ENCODE data around the gene PPIP5K2.

DNA sequence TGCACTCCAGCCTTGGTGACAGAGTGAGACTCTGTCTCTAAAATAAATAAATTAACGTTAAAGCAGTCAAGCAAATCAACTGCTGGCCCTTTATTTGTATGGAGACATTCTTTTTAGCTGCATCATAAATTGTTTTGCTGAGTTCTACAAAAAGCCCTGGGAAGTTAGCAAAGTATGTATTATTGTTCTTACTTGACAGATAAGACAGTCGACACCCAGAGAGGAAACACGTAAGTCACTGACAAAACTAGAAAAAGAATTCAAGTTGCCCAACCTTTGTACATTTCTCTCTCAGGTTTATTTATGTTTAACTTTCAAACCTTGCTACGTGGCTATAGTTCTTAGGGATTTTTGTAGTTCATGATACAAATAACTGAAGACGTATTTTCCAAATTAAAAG is 98.1 kb downstream of the PPIP5K2 start:
- TF ChIP-seq, protein P1, sequence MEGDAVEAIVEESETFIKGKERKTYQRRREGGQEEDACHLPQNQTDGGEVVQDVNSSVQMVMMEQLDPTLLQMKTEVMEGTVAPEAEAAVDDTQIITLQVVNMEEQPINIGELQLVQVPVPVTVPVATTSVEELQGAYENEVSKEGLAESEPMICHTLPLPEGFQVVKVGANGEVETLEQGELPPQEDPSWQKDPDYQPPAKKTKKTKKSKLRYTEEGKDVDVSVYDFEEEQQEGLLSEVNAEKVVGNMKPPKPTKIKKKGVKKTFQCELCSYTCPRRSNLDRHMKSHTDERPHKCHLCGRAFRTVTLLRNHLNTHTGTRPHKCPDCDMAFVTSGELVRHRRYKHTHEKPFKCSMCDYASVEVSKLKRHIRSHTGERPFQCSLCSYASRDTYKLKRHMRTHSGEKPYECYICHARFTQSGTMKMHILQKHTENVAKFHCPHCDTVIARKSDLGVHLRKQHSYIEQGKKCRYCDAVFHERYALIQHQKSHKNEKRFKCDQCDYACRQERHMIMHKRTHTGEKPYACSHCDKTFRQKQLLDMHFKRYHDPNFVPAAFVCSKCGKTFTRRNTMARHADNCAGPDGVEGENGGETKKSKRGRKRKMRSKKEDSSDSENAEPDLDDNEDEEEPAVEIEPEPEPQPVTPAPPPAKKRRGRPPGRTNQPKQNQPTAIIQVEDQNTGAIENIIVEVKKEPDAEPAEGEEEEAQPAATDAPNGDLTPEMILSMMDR (IDR thresholded peaks at IDR 0.05; ENCODE audit: poor library complexity, severe bottlenecking), result no peak
- TF ChIP-seq POLR2AphosphoS5 (IDR thresholded peaks at IDR 0.05) (no peak), RAD21 (conservative IDR thresholded peaks at IDR 0.05) (no peak), EP300 (conservative IDR thresholded peaks at IDR 0.05; ENCODE audit: poor library complexity, severe bottlenecking) (no peak), TAF1 (IDR thresholded peaks at IDR 0.05; ENCODE audit: low read depth) (no peak), EZH2 (IDR thresholded peaks at IDR 0.05; ENCODE audit: borderline replicate concordance, insufficient read depth, low read length, poor library complexity, severe bottlenecking) (no peak), SMC3 (conservative IDR thresholded peaks at IDR 0.05; ENCODE audit: poor library complexity) (no peak)
- TF ChIP-seq, protein P2, sequence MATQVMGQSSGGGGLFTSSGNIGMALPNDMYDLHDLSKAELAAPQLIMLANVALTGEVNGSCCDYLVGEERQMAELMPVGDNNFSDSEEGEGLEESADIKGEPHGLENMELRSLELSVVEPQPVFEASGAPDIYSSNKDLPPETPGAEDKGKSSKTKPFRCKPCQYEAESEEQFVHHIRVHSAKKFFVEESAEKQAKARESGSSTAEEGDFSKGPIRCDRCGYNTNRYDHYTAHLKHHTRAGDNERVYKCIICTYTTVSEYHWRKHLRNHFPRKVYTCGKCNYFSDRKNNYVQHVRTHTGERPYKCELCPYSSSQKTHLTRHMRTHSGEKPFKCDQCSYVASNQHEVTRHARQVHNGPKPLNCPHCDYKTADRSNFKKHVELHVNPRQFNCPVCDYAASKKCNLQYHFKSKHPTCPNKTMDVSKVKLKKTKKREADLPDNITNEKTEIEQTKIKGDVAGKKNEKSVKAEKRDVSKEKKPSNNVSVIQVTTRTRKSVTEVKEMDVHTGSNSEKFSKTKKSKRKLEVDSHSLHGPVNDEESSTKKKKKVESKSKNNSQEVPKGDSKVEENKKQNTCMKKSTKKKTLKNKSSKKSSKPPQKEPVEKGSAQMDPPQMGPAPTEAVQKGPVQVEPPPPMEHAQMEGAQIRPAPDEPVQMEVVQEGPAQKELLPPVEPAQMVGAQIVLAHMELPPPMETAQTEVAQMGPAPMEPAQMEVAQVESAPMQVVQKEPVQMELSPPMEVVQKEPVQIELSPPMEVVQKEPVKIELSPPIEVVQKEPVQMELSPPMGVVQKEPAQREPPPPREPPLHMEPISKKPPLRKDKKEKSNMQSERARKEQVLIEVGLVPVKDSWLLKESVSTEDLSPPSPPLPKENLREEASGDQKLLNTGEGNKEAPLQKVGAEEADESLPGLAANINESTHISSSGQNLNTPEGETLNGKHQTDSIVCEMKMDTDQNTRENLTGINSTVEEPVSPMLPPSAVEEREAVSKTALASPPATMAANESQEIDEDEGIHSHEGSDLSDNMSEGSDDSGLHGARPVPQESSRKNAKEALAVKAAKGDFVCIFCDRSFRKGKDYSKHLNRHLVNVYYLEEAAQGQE (IDR thresholded peaks at IDR 0.05; ENCODE audit: borderline replicate concordance), result no peak
